GM12873 (cell line): ENCODE data around the gene AIFM3.

Source experiments
- CTCF ChIP-seq: IDR thresholded peaks from 2 replicates; pipeline ENCODE4 v1.5.1; 2012; ENCODE audit warnings: low read depth, mild to moderate bottlenecking, moderate library complexity, low read length, control low read depth; ENCODE audit not compliant: insufficient read depth; ENCODE audit errors: missing control alignments

Gene AIFM3

GRCh38 chr22:21025763-21026755, 59.0 kb downstream of the AIFM3 start:
- TF ChIP-seq CTCF = no peak

GRCh38 chr22:21026783-21027692, 60.0 kb downstream of the AIFM3 start:
- no peak for TF ChIP-seq CTCF

- no peak for TF ChIP-seq CTCF
Observed at GRCh38 chr22:21028277-21029251, 61.5 kb downstream of the AIFM3 start.

- TF ChIP-seq CTCF = no peak
Observed at GRCh38 chr22:21029486-21030025, 62.5 kb downstream of the AIFM3 start.

- TF ChIP-seq CTCF = no peak
Observed at GRCh38 chr22:21030032-21030431, 63.0 kb downstream of the AIFM3 start.
